ENCODE results near the gene USP34. TPM values are rescaled to one million over a fixed set of nuclear protein-coding genes. Genes with fewer than 3 reads are reported as not detected.

Gene USP34
- total and polyA plus RNA-seq, 9 of the 15 experiments (the other 6 are each of a cell fraction or from before 2014, with no cell fraction given) = 19.8 to 108 (median 67.8) TPM

DNA sequence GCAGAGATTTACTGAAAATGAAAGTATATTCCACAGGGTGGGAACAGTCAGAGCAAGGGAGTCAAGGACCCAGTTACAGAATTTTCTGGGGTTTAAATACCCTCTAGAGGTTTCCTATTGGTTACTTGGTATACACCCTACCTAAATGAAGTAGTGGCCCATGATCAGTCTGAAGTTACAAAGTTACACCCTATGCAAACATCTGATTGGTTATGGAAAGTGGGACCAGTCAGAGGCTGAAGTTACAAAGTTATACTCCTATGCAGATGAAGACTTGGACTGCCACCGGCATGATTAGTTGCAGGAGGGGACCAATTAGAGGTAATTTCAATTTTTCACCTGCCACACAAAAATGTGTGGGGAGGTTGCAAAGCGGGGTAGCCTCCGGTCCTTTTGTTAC, 56.2 kb downstream of the USP34 start:
- ChIA-PET CTCF (ENCODE audit: low intra/inter-chr PET ratio) (no interaction called here), POLR2A (no interaction called here)
- H3K4me2 ChIP-seq (ENCODE audit: insufficient read depth, low read length) = no peak overlapping the region
- 88% methylated on average over 3 of the region's 3 CpGs for WGBS (ENCODE audit: insufficient coverage, low coverage, missing lambda C conversion rate)
- no peak overlapping the region for H3K4me3 ChIP-seq
- no peaks in the 10 kb centered on the region for H3K9me3 ChIP-seq (replicated peaks; ENCODE audit: control insufficient read depth, insufficient read depth, low read depth, low read length)
- no peak for TF ChIP-seq ETV1 (tag; conservative IDR thresholded peaks at IDR 0.05; ENCODE audit: low read depth)
- TF ChIP-seq TAF15 (IDR thresholded peaks at IDR 0.05; ENCODE audit: low read depth, low read length) = no peak
- TF ChIP-seq CREBBP (IDR thresholded peaks at IDR 0.05; ENCODE audit: low read depth, low read length) = no peak
- no peak for TF ChIP-seq MBD1 (CRISPR knock-in tag; IDR thresholded peaks at IDR 0.05)
- no peak for TF ChIP-seq HDGF (IDR thresholded peaks at IDR 0.05)
- TF ChIP-seq FOXA3 (CRISPR knock-in tag; conservative IDR thresholded peaks at IDR 0.05 in 1 of 2, IDR thresholded peaks at IDR 0.05 in 1 of 2) = no peak
- TF ChIP-seq RUNX1 (IDR thresholded peaks at IDR 0.05; ENCODE audit: low read depth) = no peak
- TF ChIP-seq HDAC3 (IDR thresholded peaks at IDR 0.05; ENCODE audit: borderline replicate concordance, partially characterized antibody) = no peak
- no peak for TF ChIP-seq CREB1 (IDR thresholded peaks at IDR 0.05)
- no peak for TF ChIP-seq CREB1 (CRISPR knock-in tag; IDR thresholded peaks at IDR 0.05)
- TF ChIP-seq ZNF184 (CRISPR knock-in tag; IDR thresholded peaks at IDR 0.05) = no peak
- no peak for TF ChIP-seq ZNF511 (CRISPR knock-in tag; IDR thresholded peaks at IDR 0.05)
- TF ChIP-seq HNRNPUL1 (IDR thresholded peaks at IDR 0.05; ENCODE audit: low read length) = no peak
- TF ChIP-seq LEF1 (IDR thresholded peaks at IDR 0.05) = no peak
- TF ChIP-seq STAT5B (CRISPR knock-in tag; IDR thresholded peaks at IDR 0.05) = no peak
- TF ChIP-seq ELF4 (CRISPR knock-in tag; IDR thresholded peaks at IDR 0.05) = no peak
- H3K9me1 ChIP-seq (ENCODE audit: control insufficient read depth, insufficient read depth, low read length) = no peaks in the 10 kb centered on the region
- H4K20me1 ChIP-seq (replicated peaks; ENCODE audit: control insufficient read depth, insufficient read depth, low read length) = peaks cover 10% of the 10 kb centered on the region
- no peak overlapping the region for H3K27ac ChIP-seq (ENCODE audit: extremely low read depth, low read depth, low read length)
- no peak overlapping the region for H3K9ac ChIP-seq (ENCODE audit: insufficient read depth in 1 of 2, low read depth in 2 of 2, low read length in 2 of 2)
- no peaks in the 10 kb centered on the region for H3K27me3 ChIP-seq (ENCODE audit: control insufficient read depth in 2 of 2, insufficient read depth in 2 of 2, low read length in 2 of 2)
- intact Hi-C loops (cut with micrococcal nuclease) = no loop called here
- peaks cover 74% of the 10 kb centered on the region for H3K79me2 ChIP-seq (ENCODE audit: control insufficient read depth, insufficient read depth, low read length)
- ATAC-seq (no peak; the same call in 2 of the 3 replicates), DNase-seq (ENCODE audit: extremely low read depth in 1 of 4, low spot score in 3 of 4) (no peak), FAIRE-seq (no peak)
- peaks cover 7 to 9% of the 10 kb centered on the region in 2 experiments; a peak in 4 of 5 replicates for H3K4me1 ChIP-seq (replicated peaks in 1 of 2; ENCODE audit: control insufficient read depth in 2 of 2, insufficient read depth in 2 of 2, low read length in 2 of 2)
- H3K36me3 ChIP-seq (ENCODE audit: control insufficient read depth, insufficient read depth, low read length) = peaks cover 34% of the 10 kb centered on the region
- H2AFZ ChIP-seq (ENCODE audit: low read depth, low read length) = no peak overlapping the region
- no TSS peak for BruUV-seq (replicated peaks)
- in situ Hi-C loops (cut with MboI) = no loop called here

Data from K562 (cell line).